Measurements from ENCODE around the gene NXF1. TPM values are rescaled to one million over a fixed set of nuclear protein-coding genes. Genes with fewer than 3 reads are reported as not detected.
"Not testable (repeated sequence)": the region's sequence is repeated elsewhere in the genome, so short reads cannot be mapped to it uniquely, and the experiment has no call there.

NXF1 gene
- total and polyA plus RNA-seq, 7 experiments from 2014 or later, result 66.9 to 421 (median 175) TPM

DNA sequence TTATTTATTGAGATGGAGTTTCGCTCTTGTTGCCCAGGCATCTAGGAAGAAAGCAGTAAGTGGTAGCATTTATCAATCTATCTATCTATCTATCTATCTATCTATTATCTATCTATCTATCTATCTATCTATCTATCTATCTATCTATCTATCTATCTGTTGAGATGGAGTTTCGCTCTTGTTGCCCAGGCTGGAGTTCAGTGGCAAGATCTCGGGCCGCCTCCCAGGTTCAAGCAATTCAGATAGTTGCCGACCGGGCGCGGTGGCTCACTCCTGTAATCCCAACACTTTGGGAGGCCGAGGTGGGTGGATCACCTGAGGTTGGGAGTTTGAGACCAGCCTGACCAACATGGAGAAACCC lies 44.4 kb downstream of the NXF1 start:
- CTCF ChIA-PET, result interaction anchor here (0.5 to 2.6 kb wide), 5 partner anchors 25 to 336 kb away, joined by 3 to 18 read pairs (median 4); partner anchors contain the start of gene TMEM179B
- POLR2A ChIA-PET, result interaction anchor here (0.6 to 4.3 kb wide), 24 partner anchors 7 to 1392 kb away, joined by 3 to 49 read pairs (median 6); partner anchors contain the start of genes C11orf98, CSKMT, HNRNPUL2 and SLC3A2
- Mint-ChIP-seq H3K4me3 (peak overlapping the region; percentile 14 to 99 (median 98)), H3K27ac (peak overlapping the region; percentile 85 to 98 (median 97)), H3K36me3 (peaks cover 0 to 11% (median 7%) of the 10 kb centered on the region in 5 donors), H3K4me1 (peaks cover 13 to 33% (median 21%) of the 10 kb centered on the region in 7 donors)
- intact Hi-C loops (cut with micrococcal nuclease), result loop anchor here (1.0 to 2.0 kb wide), 9 partner anchors 8 to 120 kb away; partner anchors contain the start of genes TAF6L (in 2 of the 2), BSCL2 (in 1 of the 2), GNG3 (in 1 of the 2) and HNRNPUL2 (in 1 of the 2)
- H3K36me3 ChIP-seq (ENCODE audit: control insufficient read depth in 2 of 3, insufficient read depth in 3 of 3, low read length in 3 of 3); H3K27me3 ChIP-seq (ENCODE audit: control insufficient read depth in 2 of 2, insufficient read depth in 2 of 2, low read length in 2 of 2); H3K9me3 Mint-ChIP-seq; DNase-seq; H3K4me3 ChIP-seq (ENCODE audit: low read length); H3K9me3 ChIP-seq (ENCODE audit: control insufficient read depth in 2 of 3, low read length in 3 of 3); ATAC-seq; H3K27me3 Mint-ChIP-seq: not testable (repeated sequence)
- H3K4me1 ChIP-seq (ENCODE audit: control insufficient read depth in 2 of 2, insufficient read depth in 2 of 2, low read length in 2 of 2), result peaks cover 9 to 14% of the 10 kb centered on the region in 2 donors
- peak overlapping the region; percentile 65 for H3K27ac ChIP-seq (ENCODE audit: low read depth, low read length)

DNA sequence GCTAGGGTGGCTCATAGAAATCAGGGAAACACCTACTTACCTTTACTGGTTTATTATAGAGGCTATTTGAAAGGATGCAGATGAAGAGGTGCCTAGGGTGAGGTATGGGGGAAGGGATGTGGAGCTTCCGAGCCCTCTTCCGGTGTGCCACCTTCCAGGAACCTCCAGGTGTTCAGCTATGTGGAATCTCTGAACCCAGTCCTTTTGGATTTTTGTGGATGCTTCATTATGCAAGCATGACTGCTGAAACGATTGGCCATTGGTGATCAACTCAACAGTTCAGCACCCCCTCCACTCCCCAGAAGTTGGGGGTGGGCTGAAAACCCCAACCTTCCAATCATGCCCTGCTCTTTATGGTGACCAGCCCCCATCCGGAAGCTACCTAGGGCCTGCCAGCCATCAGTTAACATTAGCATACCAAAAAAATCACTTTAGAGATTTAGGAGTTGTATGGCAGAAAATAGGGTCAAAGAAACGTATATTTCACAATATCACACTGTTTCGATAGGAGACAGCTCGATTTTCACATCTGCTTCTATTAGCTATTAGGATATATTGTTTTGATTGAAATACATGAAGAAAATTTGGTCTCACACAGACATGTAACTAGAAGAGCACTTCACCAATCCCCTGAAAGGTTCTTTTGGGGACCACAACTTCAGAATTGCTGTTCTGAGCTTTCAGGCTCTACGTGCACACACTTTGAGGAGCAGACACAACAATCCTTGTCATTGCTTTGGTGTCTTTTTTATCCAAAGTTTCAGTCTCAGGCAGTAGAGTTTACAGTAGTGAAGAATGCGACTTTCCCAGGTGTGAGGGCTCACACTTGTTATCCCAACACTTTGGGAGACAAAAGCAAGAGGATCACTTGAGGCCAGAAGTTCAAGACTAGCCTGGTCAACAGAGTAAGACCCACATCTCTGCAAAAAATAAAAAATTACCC lies 47.1 kb downstream of the NXF1 start:
- Histone ChIP-seq H3K27me3 (ENCODE audit: control insufficient read depth in 2 of 2, insufficient read depth in 2 of 2, low read length in 2 of 2) (no peaks in the 10 kb centered on the region), H3K27ac (ENCODE audit: low read depth, low read length) (no peak overlapping the region), H3K9me3 (ENCODE audit: control insufficient read depth in 2 of 3, low read length in 3 of 3) (no peaks in the 10 kb centered on the region), H3K36me3 (ENCODE audit: control insufficient read depth in 2 of 3, insufficient read depth in 3 of 3, low read length in 3 of 3) (peaks cover 0 to 2% (median 0%) of the 10 kb centered on the region in 3 experiments), H3K4me1 (ENCODE audit: control insufficient read depth in 2 of 2, insufficient read depth in 2 of 2, low read length in 2 of 2) (peaks cover 14 to 19% of the 10 kb centered on the region in 2 donors), H3K4me3 (ENCODE audit: low read length) (no peak overlapping the region)
- POLR2A ChIA-PET, result interaction anchor here (0.9 to 1.7 kb wide), 6 partner anchors 29 to 98 kb away, joined by 3 to 7 read pairs (median 4); partner anchors contain the start of genes TMEM179B and TTC9C
- H3K9me3 Mint-ChIP-seq, result no peaks in the 10 kb centered on the region
- no peak overlapping the region for H3K4me3 Mint-ChIP-seq
- no peak for ATAC-seq
- H3K4me1 Mint-ChIP-seq, result peaks cover 13 to 35% (median 30%) of the 10 kb centered on the region in 7 donors
- no peaks in the 10 kb centered on the region for H3K27me3 Mint-ChIP-seq
- intact Hi-C loops (cut with micrococcal nuclease), result no loop called here
- CTCF ChIA-PET, result no interaction called here
- H3K36me3 Mint-ChIP-seq, result peaks cover 0 to 4% (median 3%) of the 10 kb centered on the region in 5 donors
- H3K27ac Mint-ChIP-seq, result peak overlapping the region in 1 of 9 donors; percentile 76
- no peak for DNase-seq

DNA sequence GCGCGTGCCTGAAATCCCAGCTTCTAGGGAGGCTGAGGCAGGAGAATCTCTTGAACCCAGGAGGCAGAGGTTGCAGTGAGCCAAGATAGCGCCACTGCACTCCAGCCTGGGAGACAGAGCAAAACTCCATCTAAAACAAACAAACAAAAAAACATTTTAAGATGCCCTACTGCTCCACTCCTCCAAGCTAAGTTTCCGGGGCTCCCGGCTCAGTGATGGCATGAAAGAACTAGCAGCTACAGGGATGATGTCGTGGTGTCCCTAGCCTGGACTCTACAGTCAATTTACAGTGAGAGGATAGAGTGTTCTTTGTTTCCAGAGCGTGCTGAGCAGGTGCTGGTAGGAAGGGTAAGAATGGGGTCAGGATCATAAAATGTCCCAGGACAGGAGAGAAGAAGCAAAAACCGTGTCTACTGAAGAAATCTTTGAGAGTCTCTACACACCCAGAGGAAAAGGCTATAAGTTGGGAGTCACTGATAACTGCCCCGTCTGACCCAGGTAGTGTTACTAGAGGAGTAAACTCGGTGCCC lies 50.1 kb downstream of the NXF1 start:
- H3K27me3 Mint-ChIP-seq, result no peaks in the 10 kb centered on the region
- no peak overlapping the region for H3K27ac ChIP-seq (ENCODE audit: low read depth, low read length)
- intact Hi-C loops (cut with micrococcal nuclease), result no loop called here
- ChIA-PET POLR2A (interaction anchor here (0.6 to 7.7 kb wide), 19 partner anchors 7 to 1519 kb away, joined by 3 to 195 read pairs (median 20); partner anchors contain the start of genes BSCL2, C11orf98, CSKMT and EEF1G), CTCF (interaction anchor here (0.6 to 2.1 kb wide), 3 partner anchors 8 to 31 kb away, joined by 3 to 17 read pairs (median 5); partner anchors contain the start of gene TMEM179B)
- peaks cover 0 to 17% (median 0%) of the 10 kb centered on the region in 3 experiments for H3K36me3 ChIP-seq (ENCODE audit: control insufficient read depth in 2 of 3, insufficient read depth in 3 of 3, low read length in 3 of 3)
- peak overlapping the region in 7 of 9 donors; percentile 2 to 76 (median 69) for H3K27ac Mint-ChIP-seq
- no peak overlapping the region for H3K4me3 ChIP-seq (ENCODE audit: low read length)
- peaks cover 5 to 33% (median 25%) of the 10 kb centered on the region in 7 donors for H3K4me1 Mint-ChIP-seq
- DNase-seq (no peak), ATAC-seq (no peak)
- H3K27me3 ChIP-seq (ENCODE audit: control insufficient read depth in 2 of 2, insufficient read depth in 2 of 2, low read length in 2 of 2), result no peaks in the 10 kb centered on the region
- H3K36me3 Mint-ChIP-seq, result peaks cover 0 to 4% (median 0%) of the 10 kb centered on the region in 5 donors
- peaks cover 15 to 16% of the 10 kb centered on the region in 2 donors for H3K4me1 ChIP-seq (ENCODE audit: control insufficient read depth in 2 of 2, insufficient read depth in 2 of 2, low read length in 2 of 2)
- no peaks in the 10 kb centered on the region for H3K9me3 Mint-ChIP-seq
- peak overlapping the region in 7 of 10 donors; percentile 39 to 98 (median 64) for H3K4me3 Mint-ChIP-seq
- H3K9me3 ChIP-seq (ENCODE audit: control insufficient read depth in 2 of 3, low read length in 3 of 3), result no peaks in the 10 kb centered on the region

DNA sequence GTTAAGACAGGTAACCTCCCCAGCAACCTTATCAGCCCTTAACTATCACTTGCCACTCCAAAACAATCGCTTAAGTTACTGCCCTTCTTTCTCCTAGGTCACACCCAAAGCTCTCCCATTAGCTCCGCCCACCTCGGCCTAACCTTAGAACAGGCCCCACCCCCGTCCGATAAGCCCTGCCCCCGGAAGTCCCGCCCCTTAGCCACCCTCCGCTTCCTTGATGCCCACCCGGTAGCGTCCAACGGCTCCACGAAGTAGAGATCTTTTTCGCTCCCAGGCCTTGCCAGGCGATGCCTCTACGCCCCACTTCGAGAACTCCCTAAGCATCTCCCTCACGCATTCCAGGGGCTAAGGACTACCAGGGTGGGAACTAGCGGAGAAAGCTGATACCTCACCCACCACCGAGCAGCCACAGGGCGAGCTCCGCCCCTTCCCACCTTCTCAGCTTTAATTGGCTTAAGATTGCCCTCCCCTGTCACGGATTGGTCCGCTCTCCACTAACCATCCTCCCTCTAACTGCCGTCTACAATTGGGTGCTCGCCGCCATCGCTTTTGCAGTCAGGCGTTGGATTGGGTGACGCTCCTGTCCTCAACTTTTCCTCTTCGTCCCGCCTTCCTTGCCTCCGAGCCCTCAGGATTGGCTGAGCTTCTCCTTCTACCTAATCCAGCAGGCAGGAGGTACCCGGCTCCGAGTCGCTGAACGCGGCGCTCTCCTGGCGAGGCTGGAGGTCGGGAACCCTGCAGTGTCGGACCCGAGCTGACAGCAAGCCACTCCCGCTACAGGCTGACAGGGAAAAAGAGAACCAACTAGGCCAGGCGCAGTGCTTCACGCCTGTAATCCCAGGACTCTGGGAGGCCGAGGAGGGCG lies 51.3 kb downstream of the NXF1 start, which contains the start of gene ZBTB3:
Gene ZBTB3 (minus strand): TSS at position 425 of the 868 bp plus-strand sequence. CDS start 496 bp downstream, outside the sequence.
- H3K36me3 Mint-ChIP-seq, result peaks cover 0 to 9% (median 1%) of the 10 kb centered on the region in 5 donors
- peak within 1 kb of the TSS; percentile 93 to 99 (median 95) for H3K27ac Mint-ChIP-seq
- peak within 1 kb of the TSS; percentile 94 for H3K4me3 ChIP-seq (ENCODE audit: low read length)
- H3K4me1 ChIP-seq (ENCODE audit: control insufficient read depth in 2 of 2, insufficient read depth in 2 of 2, low read length in 2 of 2), result peaks cover 15 to 16% of the 10 kb centered on the region in 2 donors
- H3K9me3 ChIP-seq (ENCODE audit: control insufficient read depth in 2 of 3, low read length in 3 of 3), result no peaks in the 10 kb centered on the region
- H3K27me3 ChIP-seq (ENCODE audit: control insufficient read depth in 2 of 2, insufficient read depth in 2 of 2, low read length in 2 of 2), result no peaks in the 10 kb centered on the region
- peaks cover 9 to 41% (median 29%) of the 10 kb centered on the region in 7 donors for H3K4me1 Mint-ChIP-seq
- H3K4me3 Mint-ChIP-seq, result peak within 1 kb of the TSS; percentile 86 to 100 (median 98)
- H3K36me3 ChIP-seq (ENCODE audit: control insufficient read depth in 2 of 3, insufficient read depth in 3 of 3, low read length in 3 of 3), result peaks cover 0 to 17% (median 0%) of the 10 kb centered on the region in 3 experiments
- H3K27me3 Mint-ChIP-seq, result no peaks in the 10 kb centered on the region
- ATAC-seq (peak; percentile 96), DNase-seq (peak; percentile 89 to 99 (median 98))
- intact Hi-C loops (cut with micrococcal nuclease), result loop anchor here (1.0 kb wide), 14 partner anchors 7 to 163 kb away; partner anchors contain the start of genes POLR2G (in 2 of the 2), TAF6L (in 2 of the 2), TTC9C (in 2 of the 2) and NXF1 (in 1 of the 2)
- POLR2A ChIA-PET, result interaction anchor here (0.6 to 7.7 kb wide), 52 partner anchors 8 to 1486 kb away, joined by 3 to 195 read pairs (median 5); partner anchors contain the start of genes BSCL2, C11orf98, CSKMT and EEF1G
- peak within 1 kb of the TSS; percentile 83 for H3K27ac ChIP-seq (ENCODE audit: low read depth, low read length)
- H3K9me3 Mint-ChIP-seq, result no peaks in the 10 kb centered on the region
- CTCF ChIA-PET, result interaction anchor here (0.5 to 2.1 kb wide), 14 partner anchors 8 to 163 kb away, joined by 3 to 17 read pairs (median 4); partner anchors contain the start of genes HNRNPUL2, POLR2G, SLC3A2 and TMEM179B

DNA sequence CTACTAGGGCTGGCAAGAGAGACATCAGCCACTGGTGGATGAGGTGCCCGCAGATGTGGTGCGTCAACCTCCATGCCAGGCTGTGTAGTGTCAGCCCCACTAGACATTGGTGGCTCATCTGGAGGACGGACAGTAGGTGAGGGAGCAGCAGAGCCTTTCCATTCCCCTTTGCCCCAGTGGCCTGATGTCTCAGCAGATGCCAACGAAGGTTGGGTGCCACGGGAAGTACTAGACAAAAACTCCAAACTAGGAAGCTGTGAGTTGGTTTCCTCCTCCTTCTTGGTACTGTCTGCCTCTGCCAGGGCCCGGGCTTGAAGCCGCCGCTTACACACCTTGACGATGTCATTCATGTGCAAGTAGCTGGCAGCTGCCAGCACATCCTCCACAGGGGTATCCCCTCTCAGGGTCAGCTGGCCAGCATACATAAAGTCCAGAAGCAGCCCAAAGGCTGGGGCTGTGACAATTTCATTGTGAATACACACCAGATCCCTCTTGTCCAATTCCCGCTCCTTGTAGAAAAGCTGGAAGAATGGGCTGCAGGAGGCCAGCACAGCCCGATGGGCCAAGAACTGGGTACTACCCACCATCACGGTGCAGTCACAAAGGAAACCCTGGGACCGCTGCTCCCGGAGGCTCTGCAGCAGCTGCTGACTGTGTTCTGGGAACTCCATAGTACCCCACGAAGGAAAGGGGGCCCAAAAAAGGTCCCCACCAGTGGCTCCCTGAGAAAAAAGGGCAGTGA lies 52.1 kb downstream of the NXF1 start:
- no peak for DNase-seq

More for the DNA sequence above, 52.1 kb downstream of the NXF1 start:
- Histone ChIP-seq H3K4me3 (ENCODE audit: low read length) (peak overlapping the region; percentile 94), H3K9me3 (ENCODE audit: control insufficient read depth in 2 of 3, low read length in 3 of 3) (no peaks in the 10 kb centered on the region), H3K36me3 (ENCODE audit: control insufficient read depth in 2 of 3, insufficient read depth in 3 of 3, low read length in 3 of 3) (peaks cover 0 to 17% (median 0%) of the 10 kb centered on the region in 3 experiments), H3K27me3 (ENCODE audit: control insufficient read depth in 2 of 2, insufficient read depth in 2 of 2, low read length in 2 of 2) (no peaks in the 10 kb centered on the region), H3K27ac (ENCODE audit: low read depth, low read length) (peak overlapping the region; percentile 83), H3K4me1 (ENCODE audit: control insufficient read depth in 2 of 2, insufficient read depth in 2 of 2, low read length in 2 of 2) (peaks cover 15 to 16% of the 10 kb centered on the region in 2 donors)
- CTCF ChIA-PET, result interaction anchor here (0.6 to 2.1 kb wide), 11 partner anchors 9 to 162 kb away, joined by 3 to 17 read pairs (median 5); partner anchors contain the start of genes HNRNPUL2, POLR2G, SLC3A2 and TMEM179B
- POLR2A ChIA-PET, result interaction anchor here (0.8 to 7.7 kb wide), 45 partner anchors 9 to 1486 kb away, joined by 3 to 195 read pairs (median 6); partner anchors contain the start of genes BSCL2, C11orf98, CSKMT and EEF1G
- intact Hi-C loops (cut with micrococcal nuclease), result loop anchor here (1.0 kb wide), 4 partner anchors 8 to 103 kb away; partner anchors contain the start of genes POLR2G (in 2 of the 2) and TMEM179B (in 1 of the 2)
- Mint-ChIP-seq H3K36me3 (peaks cover 0 to 12% (median 4%) of the 10 kb centered on the region in 5 donors), H3K9me3 (no peaks in the 10 kb centered on the region), H3K4me1 (peaks cover 12 to 44% (median 32%) of the 10 kb centered on the region in 7 donors), H3K4me3 (peak overlapping the region; percentile 86 to 100 (median 98)), H3K27ac (peak overlapping the region; percentile 93 to 99 (median 95)), H3K27me3 (no peaks in the 10 kb centered on the region)
- ATAC-seq, result no peak
